AML-193 (cell line): ENCODE results near the gene ARHGAP26.
"Not testable (repeated sequence)": the region's sequence is repeated elsewhere in the genome, so short reads cannot be mapped to it uniquely, and the experiment has no call there.

Source experiments
- DNase-seq, 2 experiments: peaks; one replicate each; lab custom pipeline; 2025; lab: John Stamatoyannopoulos, UW

Gene ARHGAP26

GRCh38 chr5:142902186-142902965 is 132.2 kb downstream of the ARHGAP26 start:
- peak; percentile 77 to 84 for DNase-seq

- no peak for DNase-seq
Measured at GRCh38 chr5:142904416-142904815, 134.2 kb downstream of the ARHGAP26 start.

- DNase-seq = no peak
Measured at GRCh38 chr5:142905348-142905747, 135.2 kb downstream of the ARHGAP26 start.

- DNase-seq = no peak
Measured at GRCh38 chr5:142906863-142907671, 136.9 kb downstream of the ARHGAP26 start.

- no peak for DNase-seq
Measured at GRCh38 chr5:142908659-142909058, 138.5 kb downstream of the ARHGAP26 start.

- DNase-seq = no peak
Measured at GRCh38 chr5:142910128-142910527, 140.0 kb downstream of the ARHGAP26 start.

- DNase-seq = no peak
Measured at GRCh38 chr5:142911170-142911569, 141.0 kb downstream of the ARHGAP26 start.

- DNase-seq = no peak
Measured at GRCh38 chr5:142911775-142912174, 141.6 kb downstream of the ARHGAP26 start.

- DNase-seq = no peak
Measured at GRCh38 chr5:142913728-142914338, 143.7 kb downstream of the ARHGAP26 start.

- DNase-seq = no peak
Measured at GRCh38 chr5:142915038-142915437, 144.9 kb downstream of the ARHGAP26 start.

GRCh38 chr5:142915813-142916424 is 145.7 kb downstream of the ARHGAP26 start:
- DNase-seq = peak; percentile 20 to 26

GRCh38 chr5:142918959-142919635 is 148.9 kb downstream of the ARHGAP26 start:
- DNase-seq = peak; percentile 22 to 63

- DNase-seq = no peak
Measured at GRCh38 chr5:142920849-142921612, 150.9 kb downstream of the ARHGAP26 start.

GRCh38 chr5:142922223-142922952 is 152.2 kb downstream of the ARHGAP26 start:
- peak; percentile 56 to 71 for DNase-seq

- DNase-seq = peak; percentile 62 to 71
Measured at GRCh38 chr5:142924135-142924883, 154.1 kb downstream of the ARHGAP26 start.

GRCh38 chr5:142925795-142926194 is 155.6 kb downstream of the ARHGAP26 start:
- DNase-seq = no peak

GRCh38 chr5:142926549-142926948 is 156.4 kb downstream of the ARHGAP26 start:
- no peak for DNase-seq

- DNase-seq = not testable (repeated sequence)
Measured at GRCh38 chr5:142928999-142929398, 158.8 kb downstream of the ARHGAP26 start.

GRCh38 chr5:142929587-142929986 is 159.4 kb downstream of the ARHGAP26 start:
- no peak for DNase-seq
